ENCODE results near the gene KYAT1. TPM values are rescaled to one million over a fixed set of nuclear protein-coding genes. Genes with fewer than 3 reads are reported as not detected.
"Not testable (repeated sequence)": the region's sequence is repeated elsewhere in the genome, so short reads cannot be mapped to it uniquely, and the experiment has no call there.

The KYAT1 gene
- polyA plus RNA-seq, 3 donors, result 18.9 to 20.7 (median 19.7) TPM

- DNase-seq (ENCODE audit: low read depth in 3 of 3, low spot score in 2 of 3), result not testable (repeated sequence)
Observed at GRCh38 chr9:128843171-128843570, 38.6 kb downstream of the KYAT1 start.

DNA sequence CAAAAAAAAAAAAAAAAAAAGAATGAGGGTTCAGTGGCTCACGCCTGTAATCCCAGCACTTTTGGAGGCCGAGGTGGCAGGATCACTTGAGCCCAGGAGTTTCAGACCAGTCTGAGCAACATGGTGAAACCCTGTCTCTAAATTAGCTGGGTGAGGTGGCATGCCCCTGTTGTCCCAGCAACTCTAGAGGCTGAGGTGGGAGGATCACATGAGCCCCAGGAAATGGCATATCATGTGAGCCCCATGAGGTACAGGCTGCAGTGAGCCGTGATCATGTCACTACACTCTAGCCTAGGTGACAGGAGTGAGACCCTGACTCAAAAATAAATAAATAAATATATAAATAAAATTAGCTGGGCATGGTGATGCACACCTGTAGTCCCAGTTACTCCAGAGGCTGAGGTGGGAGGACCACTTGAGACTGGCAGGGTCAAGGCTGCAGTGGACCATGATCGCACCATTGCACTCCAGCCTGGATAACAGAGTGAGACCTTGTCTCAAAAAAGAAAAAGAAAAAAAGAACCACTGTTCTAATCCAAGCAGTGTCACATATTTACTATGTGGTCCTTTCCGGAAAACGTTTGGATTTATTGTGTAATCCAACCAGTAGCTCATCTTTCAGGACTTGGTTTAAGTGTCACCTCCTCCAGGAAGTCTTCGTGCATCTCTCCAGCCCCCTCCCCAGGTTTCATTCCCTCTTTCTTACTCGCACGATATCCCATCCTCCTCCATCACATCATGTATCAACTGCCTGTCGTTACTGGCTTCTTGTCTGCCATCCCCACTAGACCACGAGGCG, 39.9 kb downstream of the KYAT1 start:
- DNase-seq (ENCODE audit: low read depth in 3 of 3, low spot score in 2 of 3), result no peak

GRCh38 chr9:128840524-128840923, 41.2 kb downstream of the KYAT1 start:
- no peak for DNase-seq (ENCODE audit: low read depth in 3 of 3, low spot score in 2 of 3)

DNA sequence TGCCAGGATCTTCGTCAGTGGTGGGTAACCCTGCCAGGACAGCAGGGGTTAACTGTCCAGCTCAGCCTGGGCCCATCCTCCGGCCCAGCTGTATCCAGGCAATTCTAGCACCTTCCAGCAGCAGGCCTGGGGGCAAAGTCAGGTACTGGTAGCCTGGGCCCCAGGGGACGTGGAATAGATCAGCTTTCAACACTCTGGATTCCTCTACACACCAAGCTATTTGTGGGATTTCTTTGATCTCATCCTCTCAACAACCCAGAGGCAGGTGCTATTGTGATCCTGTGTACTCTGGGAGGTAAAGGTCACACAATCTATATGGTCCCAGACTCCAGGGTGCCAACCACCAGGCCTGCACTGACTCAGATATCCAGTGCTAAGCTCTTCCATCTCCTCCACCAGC, 43.4 kb downstream of the KYAT1 start:
- no peak for DNase-seq (ENCODE audit: low read depth in 3 of 3, low spot score in 2 of 3)

DNA sequence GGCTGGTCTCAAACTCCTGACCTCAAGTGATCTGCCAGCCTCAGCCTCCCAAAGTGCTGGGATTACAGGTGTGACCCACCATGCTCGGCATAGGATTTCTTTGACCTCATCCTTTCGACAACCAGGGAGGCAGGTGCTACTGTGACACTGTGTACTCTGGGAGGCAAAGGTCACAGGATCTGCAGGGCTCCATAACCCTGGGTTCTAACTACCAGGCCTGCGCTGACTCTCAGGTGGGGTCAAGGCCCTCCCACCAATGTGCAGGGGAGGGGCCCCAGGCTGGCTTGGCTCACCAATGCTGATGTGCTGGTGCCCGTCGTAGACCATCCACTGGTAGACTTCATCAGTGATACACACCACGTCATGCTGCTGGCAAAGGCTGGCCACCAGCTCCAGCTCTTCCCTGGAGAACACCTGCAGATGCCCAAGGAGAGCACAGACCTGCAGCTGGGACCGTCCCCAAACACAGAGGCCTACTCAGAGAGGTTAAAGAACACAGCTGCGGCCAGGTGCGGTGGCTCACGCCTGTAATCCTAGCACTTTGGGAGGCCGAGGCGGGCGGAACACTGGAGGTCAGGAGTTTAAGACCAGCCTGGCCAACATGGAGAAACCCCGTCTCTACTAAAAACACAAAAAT, 45.1 kb downstream of the KYAT1 start:
- DNase-seq (ENCODE audit: low read depth in 3 of 3, low spot score in 2 of 3), result no peak

- no peak for DNase-seq (ENCODE audit: low read depth in 3 of 3, low spot score in 2 of 3)
Observed at GRCh38 chr9:128835246-128836210, 46.2 kb downstream of the KYAT1 start.

DNA sequence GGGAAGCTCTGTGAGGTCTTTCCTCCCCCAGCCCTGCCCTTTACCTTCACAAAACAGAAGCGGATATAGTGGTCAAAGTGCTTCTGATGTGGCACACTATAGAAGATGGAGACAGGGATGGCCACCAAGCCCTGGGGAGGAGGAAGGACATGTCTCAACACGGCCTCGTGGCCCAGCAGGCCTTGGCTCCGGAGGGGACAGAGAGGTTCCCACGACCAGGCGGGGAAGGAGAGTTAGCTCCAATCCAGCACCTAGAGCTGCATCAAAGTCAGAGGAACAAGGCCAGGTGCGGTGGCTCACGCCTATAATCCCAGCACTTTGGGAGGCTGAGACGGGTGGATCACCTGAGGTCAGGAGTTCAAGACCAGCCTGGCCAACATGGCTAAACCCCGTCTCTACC, 48.1 kb downstream of the KYAT1 start:
- no peak for DNase-seq (ENCODE audit: low read depth in 3 of 3, low spot score in 2 of 3)

DNA sequence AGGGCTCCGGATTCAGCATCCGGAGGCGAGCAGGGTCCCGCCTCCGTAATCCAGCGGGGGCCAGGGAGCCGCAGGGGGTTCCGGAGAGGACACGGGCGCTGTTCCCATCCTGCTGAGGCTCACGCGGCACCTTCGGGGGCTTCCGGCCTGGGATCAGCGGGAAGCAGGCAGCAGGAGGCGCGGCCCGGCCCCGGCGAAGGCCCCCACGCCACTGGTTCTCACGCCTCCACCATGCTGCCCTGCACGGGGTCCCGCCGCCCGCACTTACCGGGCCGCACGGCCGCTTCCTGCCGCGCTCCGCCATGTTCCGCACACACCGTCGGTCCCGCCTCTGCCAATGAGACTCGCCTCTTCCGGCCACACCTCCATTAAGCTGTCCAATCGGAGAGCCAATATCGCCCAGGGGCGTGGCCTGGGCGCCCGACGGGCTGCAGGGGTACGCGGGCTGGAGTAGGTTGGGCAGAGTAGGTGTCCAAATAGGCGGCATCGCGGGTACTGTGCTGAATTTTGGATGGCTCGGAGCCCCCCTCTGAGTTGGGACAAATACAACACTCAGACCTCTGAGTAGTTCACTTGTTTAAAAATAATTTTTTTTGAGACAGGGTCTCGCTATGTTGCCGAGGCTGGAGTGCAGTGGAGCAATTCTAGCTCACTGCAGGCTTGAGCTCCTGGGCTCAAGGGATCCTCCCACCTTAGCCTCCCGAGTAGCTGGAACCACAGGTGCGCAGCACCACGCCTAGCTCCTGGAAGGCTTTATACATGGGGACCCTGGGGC, 52.1 kb downstream of the KYAT1 start, which contains the start of gene SPOUT1:
Gene SPOUT1, minus strand, starts transcription at position 318 of the 775 bp plus-strand sequence. Its CDS starts 14 bp downstream, at position 304.
- peak; percentile 68 to 90 (median 79) for DNase-seq (ENCODE audit: low read depth in 3 of 3, low spot score in 2 of 3)

- DNase-seq (ENCODE audit: low read depth in 3 of 3, low spot score in 2 of 3), result no peak
Observed at GRCh38 chr9:128828719-128829452, 52.9 kb downstream of the KYAT1 start.

GRCh38 chr9:128828267-128828666, 53.5 kb downstream of the KYAT1 start:
- DNase-seq (ENCODE audit: low read depth in 3 of 3, low spot score in 2 of 3), result no peak

GRCh38 chr9:128825923-128826700, 55.6 kb downstream of the KYAT1 start:
- DNase-seq (ENCODE audit: low read depth in 3 of 3, low spot score in 2 of 3), result no peak

- DNase-seq (ENCODE audit: low read depth in 3 of 3, low spot score in 2 of 3), result no peak
Observed at GRCh38 chr9:128824911-128825310, 56.8 kb downstream of the KYAT1 start.

DNA sequence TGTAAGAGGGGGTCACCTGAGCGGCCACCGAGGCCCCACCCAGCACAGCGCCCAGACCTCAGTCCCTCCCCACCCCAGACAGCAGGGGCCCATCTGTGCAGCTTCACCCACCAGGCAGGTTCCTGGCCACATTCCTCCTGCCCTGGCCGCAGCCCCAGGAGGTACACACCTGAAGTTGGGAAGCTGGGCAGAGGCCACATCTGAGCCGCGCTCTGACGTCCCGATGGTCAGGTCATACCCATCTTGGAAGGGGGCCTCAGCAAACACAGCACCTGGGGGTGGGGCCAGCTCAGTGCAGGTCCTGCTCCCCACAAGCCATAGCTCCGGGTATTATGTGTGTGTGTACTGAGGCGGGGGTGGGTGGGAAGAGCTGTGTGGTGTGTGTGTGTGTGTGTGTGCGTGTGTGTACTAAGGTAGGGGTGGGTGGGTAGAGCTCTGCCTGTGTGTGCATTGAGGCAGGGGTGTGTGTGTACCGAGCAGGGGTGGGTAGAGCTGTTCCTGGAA, 57.8 kb downstream of the KYAT1 start:
- DNase-seq (ENCODE audit: low read depth in 3 of 3, low spot score in 2 of 3), result no peak

- no peak for DNase-seq (ENCODE audit: low read depth in 3 of 3, low spot score in 2 of 3)
Observed at GRCh38 chr9:128823362-128823902, 58.3 kb downstream of the KYAT1 start.

- DNase-seq (ENCODE audit: low read depth in 3 of 3, low spot score in 2 of 3), result no peak
Observed at GRCh38 chr9:128822407-128823042, 59.2 kb downstream of the KYAT1 start.

GRCh38 chr9:128821584-128822406, 60.0 kb downstream of the KYAT1 start:
- DNase-seq (ENCODE audit: low read depth in 3 of 3, low spot score in 2 of 3), result no peak

Data from right renal cortex interstitium (tissue), 3 donors.